Measurements from ENCODE around the gene CTAG1A. TPM values are rescaled to one million over a fixed set of nuclear protein-coding genes. Genes with fewer than 3 reads are reported as not detected.

The CTAG1A gene
- total and polyA plus RNA-seq, 2 donors (not counting 1 experiment from before 2014, with no cell fraction given): not detected

GRCh38 chrX:154547245-154548027, 37.5 kb upstream of the CTAG1A start, which contains the start of gene IKBKG:
Gene IKBKG (plus strand): TSS chrX:154547620. CDS start chrX:154552003, 4,383 bp downstream.
- peak within 1 kb of the TSS; percentile 83 to 85 for H3K27ac ChIP-seq (ENCODE audit: low read length in 2 of 2)
- no peaks in the 10 kb centered on the region for H3K27me3 ChIP-seq (replicated peaks in 1 of 4; ENCODE audit: control extremely low read depth in 1 of 4, control insufficient read depth in 3 of 4, insufficient read depth in 4 of 4, low read length in 3 of 4)
- peaks cover 16 to 42% of the 10 kb centered on the region in 2 donors for H3K4me1 ChIP-seq (ENCODE audit: control insufficient read depth in 2 of 2, insufficient read depth in 2 of 2, low read length in 2 of 2)
- peak within 1 kb of the TSS; percentile 60 for H2AFZ ChIP-seq (ENCODE audit: insufficient read depth, low read depth, low read length, poor library complexity, severe bottlenecking)
- peak within 1 kb of the TSS; percentile 82 for H3K9ac ChIP-seq (ENCODE audit: low read length)
- H3K9me3 ChIP-seq (ENCODE audit: control extremely low read depth in 1 of 3, control insufficient read depth in 2 of 3, insufficient read depth in 1 of 3, low read length in 2 of 3): no peaks in the 10 kb centered on the region
- intact Hi-C loops (cut with micrococcal nuclease): no loop called here
- CTCF ChIA-PET: no interaction called here
- H3K27me3 Mint-ChIP-seq: no peaks in the 10 kb centered on the region
- ATAC-seq (ENCODE audit: low read depth) (peak; percentile 84), DNase-seq (peak; percentile 94)
- peaks cover 0 to 7% of the 10 kb centered on the region in 2 experiments for H3K36me3 ChIP-seq (replicated peaks in 1 of 2; ENCODE audit: control extremely low read depth in 1 of 2, control insufficient read depth in 1 of 2, extremely low read depth in 1 of 2, insufficient read depth in 2 of 2, low read length in 1 of 2)
- peaks cover 46% of the 10 kb centered on the region for H3K79me2 ChIP-seq (ENCODE audit: control insufficient read depth, insufficient read depth, low read length)
- H3K4me3 ChIP-seq (ENCODE audit: control extremely low read depth in 1 of 5, extremely low read depth in 1 of 5, insufficient read depth in 1 of 5, low read depth in 2 of 5, low read length in 4 of 5): peak within 1 kb of the TSS; percentile 68 to 91 (median 70)
- H3K4me3 Mint-ChIP-seq: peak within 1 kb of the TSS; percentile 94
- H3K4me1 Mint-ChIP-seq: peaks cover 41% of the 10 kb centered on the region
- no peaks in the 10 kb centered on the region for H3K9me3 Mint-ChIP-seq (ENCODE audit: insufficient read depth)
- peak within 1 kb of the TSS; percentile 88 for H3K27ac Mint-ChIP-seq
- POLR2A ChIA-PET: interaction anchor here (1.2 to 1.3 kb wide), 2 partner anchors 138 to 149 kb away, joined by 3 to 4 read pairs; partner anchors contain the start of genes DNASE1L1 and RPL10
- H4K20me1 ChIP-seq (ENCODE audit: control insufficient read depth, insufficient read depth, low read length, poor library complexity, severe bottlenecking): peaks cover 17% of the 10 kb centered on the region
- TF ChIP-seq EZH2 (IDR thresholded peaks at IDR 0.05; ENCODE audit: borderline replicate concordance, insufficient read depth, low read depth, low read length, poor library complexity, severe bottlenecking): no peak
- TF ChIP-seq CTCF (IDR thresholded peaks at IDR 0.05): no peak
- WGBS (ENCODE audit: insufficient coverage): under 1% methylated on average over 67 of the region's 69 CpGs
- peak within 1 kb of the TSS; percentile 72 for H3K4me2 ChIP-seq (replicated peaks; ENCODE audit: low read depth, low read length, poor library complexity, severe bottlenecking)

GRCh38 chrX:154548028-154548316, 37.0 kb upstream of the CTAG1A start:
- DNase-seq (no peak), ATAC-seq (ENCODE audit: low read depth) (no peak)
- peak overlapping the region; percentile 82 for H3K9ac ChIP-seq (ENCODE audit: low read length)
- peaks cover 20% of the 10 kb centered on the region for H4K20me1 ChIP-seq (ENCODE audit: control insufficient read depth, insufficient read depth, low read length, poor library complexity, severe bottlenecking)
- H3K27me3 ChIP-seq (replicated peaks in 1 of 4; ENCODE audit: control extremely low read depth in 1 of 4, control insufficient read depth in 3 of 4, insufficient read depth in 4 of 4, low read length in 3 of 4): no peaks in the 10 kb centered on the region
- H3K4me3 ChIP-seq (ENCODE audit: control extremely low read depth in 1 of 5, extremely low read depth in 1 of 5, insufficient read depth in 1 of 5, low read depth in 2 of 5, low read length in 4 of 5): peak overlapping the region; percentile 68 to 91 (median 70)
- H3K4me2 ChIP-seq (replicated peaks; ENCODE audit: low read depth, low read length, poor library complexity, severe bottlenecking): peak overlapping the region; percentile 72
- TF ChIP-seq EZH2 (IDR thresholded peaks at IDR 0.05; ENCODE audit: borderline replicate concordance, insufficient read depth, low read depth, low read length, poor library complexity, severe bottlenecking) (no peak), CTCF (IDR thresholded peaks at IDR 0.05) (no peak)
- peaks cover 0 to 7% of the 10 kb centered on the region in 2 experiments for H3K36me3 ChIP-seq (replicated peaks in 1 of 2; ENCODE audit: control extremely low read depth in 1 of 2, control insufficient read depth in 1 of 2, extremely low read depth in 1 of 2, insufficient read depth in 2 of 2, low read length in 1 of 2)
- 0% methylated on average over 9 of the region's 9 CpGs for WGBS (ENCODE audit: insufficient coverage)
- Mint-ChIP-seq H3K4me1 (peaks cover 35% of the 10 kb centered on the region), H3K27me3 (no peaks in the 10 kb centered on the region), H3K4me3 (peak overlapping the region; percentile 94), H3K9me3 (ENCODE audit: insufficient read depth) (no peaks in the 10 kb centered on the region), H3K27ac (peak overlapping the region; percentile 88)
- H3K9me3 ChIP-seq (ENCODE audit: control extremely low read depth in 1 of 3, control insufficient read depth in 2 of 3, insufficient read depth in 1 of 3, low read length in 2 of 3): no peaks in the 10 kb centered on the region
- peak overlapping the region; percentile 83 to 85 for H3K27ac ChIP-seq (ENCODE audit: low read length in 2 of 2)
- ChIA-PET CTCF (no interaction called here), POLR2A (interaction anchor here (1.2 to 1.3 kb wide), 2 partner anchors 139 to 150 kb away, joined by 3 to 4 read pairs; partner anchors contain the start of genes DNASE1L1 and RPL10)
- intact Hi-C loops (cut with micrococcal nuclease): no loop called here
- peaks cover 49% of the 10 kb centered on the region for H3K79me2 ChIP-seq (ENCODE audit: control insufficient read depth, insufficient read depth, low read length)
- H2AFZ ChIP-seq (ENCODE audit: insufficient read depth, low read depth, low read length, poor library complexity, severe bottlenecking): peak overlapping the region; percentile 60
- peaks cover 10 to 37% of the 10 kb centered on the region in 2 donors for H3K4me1 ChIP-seq (ENCODE audit: control insufficient read depth in 2 of 2, insufficient read depth in 2 of 2, low read length in 2 of 2)

All from B cell (primary cell).